ENCODE results near the gene KBTBD4. TPM values are rescaled to one million over a fixed set of nuclear protein-coding genes. Genes with fewer than 3 reads are reported as not detected.

Gene KBTBD4
- polyA plus RNA-seq, 3 donors = 2.8 to 16.9 (median 13.8) TPM

DNA sequence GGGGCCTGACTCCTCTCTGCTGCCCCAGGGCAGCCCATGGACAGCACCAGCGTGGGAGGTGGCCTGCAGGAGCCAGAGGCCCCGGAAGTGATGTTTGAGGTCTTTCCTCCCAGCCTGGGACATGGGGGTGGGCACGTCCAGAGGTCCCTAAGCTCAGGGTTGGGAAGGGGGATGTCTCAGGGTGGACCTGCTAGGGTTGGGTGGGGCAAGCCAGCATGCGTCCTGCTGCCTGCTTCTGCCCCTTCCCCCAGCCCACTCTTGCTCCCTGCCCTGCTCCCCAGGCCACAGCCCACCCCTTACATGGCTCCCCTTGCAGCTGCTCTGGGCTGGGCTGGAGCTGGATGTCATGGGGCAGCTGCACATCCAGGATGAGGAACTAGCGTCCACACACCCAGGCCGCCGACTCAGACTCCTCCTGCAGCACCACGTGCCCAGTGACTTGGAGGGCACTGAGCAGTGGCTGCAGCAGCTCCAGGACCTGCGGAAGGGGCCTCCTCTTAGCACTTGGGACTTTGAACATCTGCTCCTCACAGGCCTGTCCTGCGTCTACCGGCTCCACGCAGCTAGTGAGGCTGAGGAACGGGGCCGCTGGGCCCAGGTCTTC lies 9.1 kb upstream of the KBTBD4 start:
- H3K27ac Mint-ChIP-seq = peak overlapping the region; percentile 40 to 86 (median 79)
- WGBS (ENCODE audit: insufficient coverage) = 2% methylated on average over 13 of the region's 14 CpGs

DNA sequence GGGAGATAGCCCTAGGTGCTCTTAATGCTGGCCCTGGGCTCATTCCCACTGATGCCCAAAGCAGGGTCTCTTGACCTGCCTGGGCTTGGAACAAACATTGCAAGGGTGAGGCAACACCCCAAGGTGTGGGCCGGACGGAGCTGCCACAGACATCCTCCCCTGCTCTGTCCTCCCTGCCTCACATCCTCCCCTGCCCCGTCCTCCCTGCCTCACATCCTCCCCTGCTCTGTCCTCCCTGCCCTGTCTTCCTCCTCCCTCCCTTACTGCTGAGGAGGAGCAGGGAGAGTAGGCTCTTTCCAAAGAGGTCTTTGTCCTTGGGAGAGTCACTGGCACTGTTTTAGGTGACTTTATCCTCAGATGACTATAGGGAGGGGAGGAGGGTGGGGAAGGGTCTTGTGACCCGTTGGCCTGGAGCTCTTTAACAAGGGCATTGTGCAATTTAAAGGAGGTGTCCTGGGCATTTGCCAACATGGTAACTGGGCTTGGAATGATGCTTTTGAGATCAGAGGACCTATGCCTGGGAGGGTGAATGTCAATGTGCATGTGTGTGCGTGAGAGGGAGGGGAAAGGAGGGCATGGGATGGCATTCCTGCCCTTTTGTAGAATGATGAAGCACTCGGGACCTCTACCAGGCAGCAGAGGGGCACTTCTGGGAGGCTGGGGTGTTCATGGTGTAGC lies 8.4 kb upstream of the KBTBD4 start:
- Histone ChIP-seq H3K4me2 (replicated peaks; ENCODE audit: extremely low read depth, low read length, poor library complexity, severe bottlenecking) (peak overlapping the region; percentile 63), H3K79me2 (ENCODE audit: insufficient read depth, low read length) (peaks cover 15% of the 10 kb centered on the region), H3K27me3 (ENCODE audit: control insufficient read depth in 2 of 2, insufficient read depth in 2 of 2, low read length in 2 of 2) (no peaks in the 10 kb centered on the region), H2AFZ (ENCODE audit: insufficient read depth, low read depth, low read length, poor library complexity, severe bottlenecking) (peak overlapping the region; percentile 84), H3K4me1 (ENCODE audit: control insufficient read depth in 1 of 2, insufficient read depth in 2 of 2, low read length in 2 of 2) (peaks cover 21 to 29% of the 10 kb centered on the region in 2 donors), H3K9me3 (replicated peaks in 1 of 2; ENCODE audit: control insufficient read depth in 1 of 2, insufficient read depth in 1 of 2, low read length in 2 of 2) (no peaks in the 10 kb centered on the region), H3K27ac (ENCODE audit: low read depth in 1 of 2, low read length in 2 of 2) (peak overlapping the region; percentile 17 to 68), H3K4me3 (replicated peaks in 1 of 3; ENCODE audit: low read depth in 2 of 3, low read length in 3 of 3) (no peak overlapping the region), H4K20me1 (ENCODE audit: insufficient read depth, low read length) (no peaks in the 10 kb centered on the region), H3K9ac (ENCODE audit: insufficient read depth, low read length, poor library complexity, severe bottlenecking) (peak overlapping the region; percentile 43), H3K36me3 (replicated peaks in 1 of 2; ENCODE audit: control insufficient read depth in 1 of 2, insufficient read depth in 2 of 2, low read length in 2 of 2) (peaks cover 26 to 31% of the 10 kb centered on the region in 2 donors)
- H3K27ac Mint-ChIP-seq = peak overlapping the region in 5 of 7 donors; percentile 40 to 86 (median 82)
- 38% methylated on average over 3 of the region's 6 CpGs for WGBS (ENCODE audit: insufficient coverage)
- H3K9me3 Mint-ChIP-seq = no peaks in the 10 kb centered on the region
- peaks cover 30% of the 10 kb centered on the region for H3K4me1 Mint-ChIP-seq
- DNase-seq = no peak
- intact Hi-C loops (cut with micrococcal nuclease) = no loop called here
- TF ChIP-seq, protein P1, sequence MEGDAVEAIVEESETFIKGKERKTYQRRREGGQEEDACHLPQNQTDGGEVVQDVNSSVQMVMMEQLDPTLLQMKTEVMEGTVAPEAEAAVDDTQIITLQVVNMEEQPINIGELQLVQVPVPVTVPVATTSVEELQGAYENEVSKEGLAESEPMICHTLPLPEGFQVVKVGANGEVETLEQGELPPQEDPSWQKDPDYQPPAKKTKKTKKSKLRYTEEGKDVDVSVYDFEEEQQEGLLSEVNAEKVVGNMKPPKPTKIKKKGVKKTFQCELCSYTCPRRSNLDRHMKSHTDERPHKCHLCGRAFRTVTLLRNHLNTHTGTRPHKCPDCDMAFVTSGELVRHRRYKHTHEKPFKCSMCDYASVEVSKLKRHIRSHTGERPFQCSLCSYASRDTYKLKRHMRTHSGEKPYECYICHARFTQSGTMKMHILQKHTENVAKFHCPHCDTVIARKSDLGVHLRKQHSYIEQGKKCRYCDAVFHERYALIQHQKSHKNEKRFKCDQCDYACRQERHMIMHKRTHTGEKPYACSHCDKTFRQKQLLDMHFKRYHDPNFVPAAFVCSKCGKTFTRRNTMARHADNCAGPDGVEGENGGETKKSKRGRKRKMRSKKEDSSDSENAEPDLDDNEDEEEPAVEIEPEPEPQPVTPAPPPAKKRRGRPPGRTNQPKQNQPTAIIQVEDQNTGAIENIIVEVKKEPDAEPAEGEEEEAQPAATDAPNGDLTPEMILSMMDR (IDR thresholded peaks at IDR 0.05) = no peak
- H3K36me3 Mint-ChIP-seq = peaks cover 23 to 40% of the 10 kb centered on the region in 2 donors
- peaks cover 0 to 4% (median 3%) of the 10 kb centered on the region in 3 donors for H3K27me3 Mint-ChIP-seq (ENCODE audit: low read depth in 3 of 3)
- H3K4me3 Mint-ChIP-seq = no peak overlapping the region

More for the DNA sequence above, 9.1 kb upstream of the KBTBD4 start:
- peaks cover 17 to 34% of the 10 kb centered on the region in 2 donors for H3K36me3 Mint-ChIP-seq
- peak overlapping the region; percentile 84 for H2AFZ ChIP-seq (ENCODE audit: insufficient read depth, low read depth, low read length, poor library complexity, severe bottlenecking)
- intact Hi-C loops (cut with micrococcal nuclease) = no loop called here
- peaks cover 19 to 25% of the 10 kb centered on the region in 2 donors for H3K36me3 ChIP-seq (replicated peaks in 1 of 2; ENCODE audit: control insufficient read depth in 1 of 2, insufficient read depth in 2 of 2, low read length in 2 of 2)
- peak; percentile 67 to 77 (median 71) for DNase-seq
- H3K27ac ChIP-seq (ENCODE audit: low read depth in 1 of 2, low read length in 2 of 2) = peak overlapping the region; percentile 17 to 68
- H3K79me2 ChIP-seq (ENCODE audit: insufficient read depth, low read length) = peaks cover 15% of the 10 kb centered on the region
- TF ChIP-seq, protein P1 (IDR thresholded peaks at IDR 0.05) = no peak
- H3K4me1 Mint-ChIP-seq = peaks cover 35% of the 10 kb centered on the region
- H3K9me3 ChIP-seq (replicated peaks in 1 of 2; ENCODE audit: control insufficient read depth in 1 of 2, insufficient read depth in 1 of 2, low read length in 2 of 2) = no peaks in the 10 kb centered on the region
- peak overlapping the region; percentile 63 for H3K4me2 ChIP-seq (replicated peaks; ENCODE audit: extremely low read depth, low read length, poor library complexity, severe bottlenecking)
- no peaks in the 10 kb centered on the region for H4K20me1 ChIP-seq (ENCODE audit: insufficient read depth, low read length)
- H3K4me1 ChIP-seq (ENCODE audit: control insufficient read depth in 1 of 2, insufficient read depth in 2 of 2, low read length in 2 of 2) = peaks cover 21 to 30% of the 10 kb centered on the region in 2 donors
- peak overlapping the region; percentile 56 to 84 for H3K4me3 Mint-ChIP-seq
- peaks cover 6 to 10% (median 8%) of the 10 kb centered on the region in 3 donors for H3K27me3 Mint-ChIP-seq (ENCODE audit: low read depth in 3 of 3)
- no peaks in the 10 kb centered on the region for H3K9me3 Mint-ChIP-seq
- peaks cover under 1 to 6% of the 10 kb centered on the region in 2 donors for H3K27me3 ChIP-seq (ENCODE audit: control insufficient read depth in 2 of 2, insufficient read depth in 2 of 2, low read length in 2 of 2)
- H3K9ac ChIP-seq (ENCODE audit: insufficient read depth, low read length, poor library complexity, severe bottlenecking) = peak overlapping the region; percentile 43
- peak overlapping the region in 2 of 3 experiments; percentile 5 to 50 for H3K4me3 ChIP-seq (replicated peaks in 1 of 3; ENCODE audit: low read depth in 2 of 3, low read length in 3 of 3)
